Measurements from ENCODE around the gene CHST14. TPM values are rescaled to one million over a fixed set of nuclear protein-coding genes. Genes with fewer than 3 reads are reported as not detected.

CHST14 gene
- total RNA-seq, 1 donor from 2014 or later = 7.6 TPM

- DNase-seq (ENCODE audit: missing footprints) (peak; percentile 89), ATAC-seq (peak; percentile 91)
- intact Hi-C loops (cut with DNase I) = loop anchor here (10.0 kb wide), 4 partner anchors 53 to 383 kb away; partner anchors contain the start of genes CCDC32, RAD51, RMDN3 and RPUSD2
These were observed 40.8 kb downstream of the CHST14 start for GRCh38 chr15:40511472-40512133.

DNA sequence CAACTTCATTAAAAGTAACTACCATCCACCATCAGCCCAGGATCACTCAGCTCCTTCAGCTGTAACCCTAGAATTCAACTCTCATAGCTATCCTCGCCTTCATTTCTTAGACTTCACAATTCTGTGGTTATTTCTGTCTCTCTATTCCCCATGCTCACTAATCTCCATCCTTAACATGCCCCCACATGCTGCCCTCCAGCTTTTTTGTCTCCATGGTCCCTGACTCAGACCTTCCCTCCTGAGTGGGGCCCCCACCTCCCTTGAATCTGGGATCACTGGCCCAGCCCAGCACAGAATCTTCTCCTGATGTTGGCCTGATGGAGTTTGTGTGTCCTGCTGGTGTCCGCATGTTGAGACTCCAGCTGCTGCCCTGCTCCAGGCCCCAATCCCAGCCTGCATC is 41.7 kb downstream of the CHST14 start:
- intact Hi-C loops (cut with DNase I) = loop anchor here (10.0 kb wide), 4 partner anchors 52 to 382 kb away; partner anchors contain the start of genes CCDC32, RAD51, RMDN3 and RPUSD2
- ATAC-seq = no peak
- DNase-seq (ENCODE audit: missing footprints) = no peak

GRCh38 chr15:40513609-40514008 is 42.8 kb downstream of the CHST14 start:
- ATAC-seq = no peak

DNA sequence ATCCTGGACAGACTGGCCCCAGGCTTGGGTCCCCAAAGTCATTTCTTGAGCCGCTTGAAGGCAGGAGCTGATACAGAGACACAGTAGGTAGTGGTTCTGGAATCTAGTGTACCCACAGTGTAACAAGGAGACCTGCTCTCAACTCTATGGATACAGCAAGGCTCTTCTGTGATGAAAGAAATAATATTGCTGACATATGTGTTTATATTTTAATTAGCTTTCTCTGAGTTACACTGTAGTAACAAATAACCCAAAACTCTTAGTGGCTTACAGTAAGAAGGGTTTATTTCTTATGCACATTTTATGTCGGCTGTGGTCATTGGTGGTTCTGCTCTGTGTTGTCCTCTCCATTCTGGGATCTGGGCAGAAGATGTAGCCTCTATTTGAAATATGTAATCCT is 45.5 kb downstream of the CHST14 start:
- intact Hi-C loops (cut with DNase I) = loop anchor here (10.0 kb wide), 4 partner anchors 48 to 378 kb away; partner anchors contain the start of genes CCDC32, RAD51, RMDN3 and RPUSD2

More at GRCh38 chr15:40513609-40514008, 42.8 kb downstream of the CHST14 start:
- no peak for DNase-seq (ENCODE audit: missing footprints)
- intact Hi-C loops (cut with DNase I) = loop anchor here (10.0 kb wide), 4 partner anchors 51 to 381 kb away; partner anchors contain the start of genes CCDC32, RAD51, RMDN3 and RPUSD2

More for the DNA sequence above, 45.5 kb downstream of the CHST14 start:
- ATAC-seq (no peak), DNase-seq (ENCODE audit: missing footprints) (no peak)

Other genes starting within 250 kb of the CHST14 start
- 10.1 TPM for gene PAK6, start 231.9 kb upstream of the CHST14 start, total RNA-seq
- gene ANKRD63, start 187.9 kb upstream of the CHST14 start, total RNA-seq = 0.92 TPM
- 8.2 TPM for gene PLCB2, start 163.0 kb upstream of the CHST14 start, total RNA-seq
- gene INAFM2, start 147.3 kb upstream of the CHST14 start, total RNA-seq = 55.6 TPM
- gene CCDC9B, start 130.0 kb upstream of the CHST14 start, total RNA-seq = 162 TPM
- not detected for gene PHGR1, start 120.0 kb upstream of the CHST14 start, total RNA-seq
- gene DISP2, start 112.8 kb upstream of the CHST14 start, total RNA-seq = 3.9 TPM
- 8.5 TPM for gene KNSTRN, start 88.3 kb upstream of the CHST14 start, total RNA-seq
- 88.6 TPM for gene IVD, start 65.2 kb upstream of the CHST14 start, total RNA-seq
- gene BAHD1, start 30.0 kb upstream of the CHST14 start, total RNA-seq = 17.7 TPM
- 15.6 TPM for gene CCDC32, start 94.1 kb downstream of the CHST14 start, total RNA-seq
- 8.3 TPM for gene RPUSD2, start 98.3 kb downstream of the CHST14 start, total RNA-seq
- gene KNL1, start 123.3 kb downstream of the CHST14 start, total RNA-seq = 0.54 TPM
- gene RAD51, start 224.2 kb downstream of the CHST14 start, total RNA-seq = 2.0 TPM

Data from Right ventricle myocardium inferior (tissue), 1 donor.